GM19467 (cell line): ENCODE results near the gene MIDN.
A peak's percentile ranks its signal among the peaks of the same experiment; 100 is the strongest.

Experiments used
- ATAC-seq: cut with Tn5 transposase; IDR thresholded peaks from one replicate; pipeline ENCODE4 v1.9.1; 2021; ENCODE audit warnings: mild to moderate bottlenecking, moderate library complexity; ENCODE audit not compliant: unreplicated experiment

MIDN gene

DNA sequence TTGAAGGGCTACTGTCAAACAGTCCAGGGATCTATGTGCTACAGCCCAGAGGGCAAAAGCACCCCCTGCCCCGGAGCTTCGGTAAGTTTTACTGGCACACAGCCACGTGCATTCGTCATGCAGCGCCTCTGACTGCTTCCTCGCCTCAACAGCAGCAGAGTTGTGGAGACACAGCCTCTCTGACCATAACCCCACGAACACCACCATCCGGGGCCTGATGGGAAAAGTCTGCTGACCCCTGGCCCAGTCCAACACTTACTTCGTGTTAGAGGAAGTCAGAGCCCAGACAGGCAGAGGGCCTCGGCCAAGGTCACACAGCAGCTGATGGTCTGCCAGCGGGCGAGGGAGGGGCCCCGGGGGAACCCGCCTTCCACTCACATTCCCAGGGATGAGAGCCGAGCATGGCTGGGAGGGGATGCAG, 15.7 kb upstream of the MIDN start:
- ATAC-seq = no peak

DNA sequence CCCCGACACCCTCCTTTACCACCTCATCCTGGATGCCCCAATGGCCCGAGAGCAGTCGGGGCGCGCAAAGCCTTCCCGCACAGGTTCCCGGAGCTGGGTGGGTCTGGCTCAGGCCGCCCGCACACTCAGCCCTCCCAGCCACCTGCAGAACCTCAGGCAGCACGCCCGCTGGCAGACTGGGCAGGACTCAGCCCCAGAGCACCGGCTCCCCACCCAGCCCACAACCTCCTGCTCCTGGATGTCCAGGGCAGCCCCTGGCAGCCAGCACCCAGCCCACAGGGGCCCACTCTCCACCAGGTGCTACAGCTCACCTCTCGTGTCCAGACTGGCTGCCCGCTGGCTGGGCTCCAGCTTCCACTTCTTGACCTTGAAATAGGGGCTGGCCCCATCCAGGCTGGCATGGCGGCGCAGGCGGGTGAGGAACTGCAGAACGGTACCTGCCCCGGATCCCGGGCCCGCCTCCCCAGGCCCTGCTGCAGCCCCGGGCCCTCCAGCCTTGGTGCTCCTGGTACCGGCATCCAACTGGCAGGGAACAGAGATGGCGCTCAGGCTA, 15.2 kb upstream of the MIDN start:
- no peak for ATAC-seq

DNA sequence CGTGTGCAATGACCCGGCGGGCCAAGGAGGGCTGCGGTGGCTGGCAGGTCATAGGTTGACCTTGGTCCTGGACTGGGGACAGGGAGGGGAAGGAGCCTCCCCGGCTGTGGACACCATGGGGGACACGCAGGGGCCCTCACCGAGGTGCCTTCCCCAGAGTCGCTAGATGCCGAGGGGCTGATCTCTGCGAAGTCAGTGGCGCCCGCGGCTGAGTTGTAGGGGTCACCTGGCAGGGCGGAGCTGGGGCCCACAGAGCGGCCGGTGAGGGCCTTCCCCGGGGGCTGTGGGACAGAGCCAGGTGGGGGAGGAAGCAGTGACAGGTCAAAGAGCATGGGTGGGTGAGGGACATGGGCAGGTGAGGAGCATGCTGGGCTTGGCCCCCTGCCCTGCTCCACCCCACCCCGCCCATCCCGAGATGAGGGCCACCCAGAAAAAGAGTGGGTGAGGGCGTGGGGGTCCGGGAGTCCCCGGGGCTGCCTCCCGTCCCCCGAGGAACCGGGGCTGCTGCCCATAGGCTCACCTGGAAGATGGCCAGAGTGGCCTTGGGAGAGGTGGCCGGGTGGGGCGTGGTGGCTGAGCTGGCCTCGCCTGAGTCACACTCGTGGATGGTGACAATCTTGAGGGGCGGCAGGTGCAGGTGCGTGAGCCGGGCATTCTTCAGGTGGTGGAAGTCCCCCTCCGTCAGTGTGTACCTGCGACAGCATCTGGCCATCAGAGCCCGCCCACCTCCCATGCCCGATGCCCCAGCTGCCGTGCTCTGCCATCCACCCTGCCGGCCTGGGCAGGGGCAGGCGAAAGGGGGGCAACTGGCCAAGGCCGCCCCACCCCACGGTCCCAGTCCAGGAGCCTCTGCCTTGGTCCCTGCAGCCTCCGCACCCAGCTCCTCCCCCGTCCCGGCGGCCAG, 14.1 kb upstream of the MIDN start:
- ATAC-seq = no peak

DNA sequence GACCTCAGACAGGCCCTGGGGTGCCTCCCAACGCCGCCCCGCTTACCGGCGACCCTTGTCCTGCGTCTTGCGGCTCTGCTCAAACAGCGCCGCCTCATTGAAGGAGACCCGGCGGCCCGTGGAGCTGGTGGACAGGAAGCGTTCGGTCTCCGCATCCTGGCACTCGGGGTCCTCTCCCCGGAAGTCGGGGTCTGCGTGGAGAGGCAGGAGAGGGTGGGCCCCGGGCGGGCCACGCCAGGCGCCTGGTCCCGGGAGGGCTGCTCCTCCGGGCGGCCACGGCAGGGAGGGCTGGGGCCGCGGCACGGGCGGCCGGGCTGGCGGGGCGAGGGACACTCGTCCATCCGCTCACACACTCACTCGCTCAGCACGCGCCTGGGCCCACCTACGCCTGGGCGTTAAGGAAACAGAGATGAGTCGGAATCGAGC, 13.4 kb upstream of the MIDN start:
- no peak for ATAC-seq

DNA sequence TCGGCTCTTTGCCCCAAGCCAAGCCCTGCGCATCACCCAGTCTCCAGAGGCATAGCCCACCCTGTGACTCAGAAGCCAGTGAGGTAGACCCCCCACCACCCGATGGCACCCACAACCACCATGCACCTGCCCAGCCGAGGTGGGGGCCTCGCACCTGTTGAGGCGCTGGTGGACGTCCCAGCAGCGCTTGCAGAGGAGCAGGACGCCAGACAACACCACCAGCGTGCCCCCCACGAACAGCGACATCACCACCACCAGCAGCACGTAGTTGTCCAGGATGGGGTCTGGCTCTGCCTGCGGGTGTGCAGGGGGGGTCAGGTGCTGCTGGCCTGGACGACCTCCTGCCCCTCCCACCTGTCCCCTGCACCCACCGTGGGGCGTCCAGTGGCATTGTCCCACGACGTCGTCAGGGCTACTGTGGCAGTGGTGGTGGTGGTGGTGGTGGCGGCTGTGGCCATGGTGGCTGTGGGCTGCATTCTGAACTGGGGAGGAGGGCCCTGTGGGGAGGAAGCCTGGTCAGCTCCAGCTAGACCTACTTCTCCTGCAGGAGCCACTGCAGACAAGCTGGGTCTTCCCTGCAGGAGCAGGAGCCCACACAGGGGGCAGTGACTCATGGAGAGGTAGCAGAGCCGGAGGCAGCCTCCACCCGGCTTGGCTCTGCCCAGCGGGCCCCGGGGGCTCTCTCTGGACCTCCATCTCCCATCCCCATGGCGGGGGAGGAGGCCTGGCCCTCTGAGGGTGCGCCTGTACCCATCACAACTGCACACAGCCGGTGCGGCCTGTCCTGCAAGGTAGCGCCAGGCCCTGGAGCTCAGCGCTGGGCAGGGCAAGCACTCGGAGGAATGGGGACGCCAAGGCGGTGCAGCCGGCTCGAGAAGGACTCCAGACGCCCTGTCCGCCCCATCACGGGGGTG, 12.5 kb upstream of the MIDN start:
- no peak for ATAC-seq

DNA sequence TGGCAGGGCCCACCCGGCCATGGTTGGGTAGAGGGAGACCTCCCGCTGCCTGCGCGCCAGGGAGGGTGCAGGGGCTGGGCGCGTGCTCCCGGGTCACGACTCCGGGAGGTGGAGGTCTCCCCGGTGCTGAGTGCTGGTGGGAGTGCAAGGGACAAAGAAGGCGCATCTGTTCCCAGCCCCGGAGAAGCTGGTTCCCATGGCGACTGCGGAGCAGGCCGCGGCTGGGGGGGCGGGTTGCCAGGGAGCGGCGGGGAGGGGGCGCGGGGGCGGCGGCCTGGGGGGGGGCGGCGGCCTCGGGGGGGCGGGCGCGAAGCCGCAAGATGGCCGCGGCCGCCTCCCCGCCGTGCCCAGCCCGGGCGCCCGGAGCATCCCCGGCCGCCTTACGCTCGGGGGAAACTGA, 11.8 kb upstream of the MIDN start:
- ATAC-seq = no peak

DNA sequence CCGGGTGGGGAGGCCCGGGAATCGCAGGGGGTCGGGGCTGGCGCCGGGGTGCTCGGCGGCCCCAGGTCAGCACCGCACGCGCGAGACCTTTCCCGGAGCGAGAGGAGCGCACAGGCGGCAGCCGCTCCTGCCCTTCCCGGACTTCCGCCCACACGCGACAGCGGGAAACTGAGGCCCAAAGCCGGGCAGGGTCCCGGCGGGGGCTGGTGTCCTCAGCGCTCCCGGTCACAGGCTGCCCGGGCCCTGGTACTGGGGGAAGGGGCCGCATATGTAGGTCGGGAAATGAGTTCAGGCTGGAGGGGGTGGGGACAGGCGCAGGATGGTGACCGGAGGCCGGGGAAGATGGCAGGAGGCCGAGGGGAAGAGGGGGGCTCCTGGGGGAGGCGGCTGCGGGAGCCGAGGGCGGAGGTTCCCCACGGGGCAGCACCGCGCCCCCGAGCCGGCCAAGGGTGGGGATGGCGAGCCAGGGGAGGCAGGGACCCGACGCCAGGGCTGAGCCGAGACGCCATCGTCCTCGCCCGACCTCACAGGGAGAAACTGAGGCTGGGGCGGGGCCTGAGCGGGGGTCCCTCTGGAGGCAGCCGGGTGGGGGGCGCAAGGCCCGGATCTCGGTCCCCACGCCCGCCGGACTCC, 11.2 kb upstream of the MIDN start:
- ATAC-seq = no peak

DNA sequence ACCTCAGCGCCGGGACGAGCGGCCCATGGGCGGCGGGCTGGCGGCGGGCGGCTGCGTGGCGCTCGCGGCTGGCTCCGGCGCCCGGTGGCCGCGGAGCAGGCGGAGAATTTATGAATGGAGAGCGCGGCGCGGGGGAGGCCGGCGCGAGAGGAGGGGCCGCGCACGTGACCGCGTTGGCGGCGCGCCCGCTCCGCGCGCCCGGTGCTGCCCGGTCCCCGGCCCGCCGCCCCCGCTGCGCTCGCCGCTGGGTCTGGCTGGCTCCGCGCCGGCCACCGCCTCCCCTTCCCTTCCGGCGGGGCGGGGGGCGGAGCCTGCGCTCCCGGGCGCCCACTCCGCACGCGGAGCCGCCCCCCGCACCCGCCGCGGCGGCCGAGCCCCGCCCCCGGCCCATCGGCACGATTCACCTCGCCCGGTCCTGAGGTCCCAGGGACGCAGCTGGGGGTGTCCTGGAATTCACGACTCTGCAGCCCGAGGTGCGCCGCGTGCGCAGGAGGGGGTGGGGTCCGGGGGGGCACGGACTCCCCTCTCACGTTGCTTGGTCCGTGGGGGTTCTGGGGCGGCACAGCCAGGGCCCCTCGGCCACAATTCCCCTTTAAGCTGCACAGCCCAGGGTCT, 10.5 kb upstream of the MIDN start, which contains the start of gene CBARP:
CBARP (minus strand) TSS at position 252 of the 615 bp plus-strand sequence. CDS start 1,905 bp downstream, outside the sequence.
- no peak for ATAC-seq

DNA sequence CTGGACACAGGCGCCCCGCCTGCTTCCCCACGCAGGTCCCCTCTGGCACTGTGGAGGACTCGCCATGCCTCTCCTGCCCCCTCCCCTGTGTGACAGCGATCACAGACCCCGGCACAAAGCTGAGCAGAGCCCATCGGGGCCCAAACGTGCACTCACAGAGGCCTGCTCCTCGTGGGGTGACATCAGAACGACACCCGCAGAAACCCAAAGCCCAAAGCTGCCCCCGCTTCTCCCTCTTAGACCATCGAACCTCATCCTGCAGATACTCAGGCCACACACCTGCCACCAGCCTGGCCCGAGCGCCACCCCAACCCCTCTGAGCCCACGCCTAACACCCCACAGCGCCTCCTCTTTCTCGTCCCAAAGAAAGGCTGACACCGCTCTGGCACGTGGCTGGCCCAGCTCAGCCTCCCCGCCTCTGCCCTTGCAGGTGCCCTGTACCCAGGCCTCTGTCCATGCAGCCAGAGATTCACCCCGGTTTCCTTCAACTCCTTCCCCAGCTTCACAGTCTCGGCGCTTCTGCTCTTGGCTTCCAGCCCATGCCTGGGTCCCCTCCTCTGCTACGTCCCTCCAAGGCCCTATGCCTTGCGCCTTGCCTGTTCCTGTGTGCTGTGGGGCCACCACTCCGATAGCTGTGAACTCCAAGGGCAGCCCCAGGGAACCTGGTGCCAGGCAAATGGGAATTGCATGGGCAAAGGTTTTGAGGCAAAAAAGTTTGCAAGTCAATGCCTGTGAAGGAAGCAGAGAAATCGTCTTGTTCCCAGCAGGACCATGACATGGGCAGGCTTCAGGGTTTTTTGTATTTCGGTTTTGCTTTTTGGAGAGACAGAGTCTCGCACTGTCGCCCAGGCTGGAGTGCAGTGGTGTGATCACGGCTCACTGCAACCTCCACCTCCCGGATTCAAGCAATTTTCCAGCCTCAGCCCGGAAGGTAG, 9.7 kb upstream of the MIDN start:
- no peak for ATAC-seq

DNA sequence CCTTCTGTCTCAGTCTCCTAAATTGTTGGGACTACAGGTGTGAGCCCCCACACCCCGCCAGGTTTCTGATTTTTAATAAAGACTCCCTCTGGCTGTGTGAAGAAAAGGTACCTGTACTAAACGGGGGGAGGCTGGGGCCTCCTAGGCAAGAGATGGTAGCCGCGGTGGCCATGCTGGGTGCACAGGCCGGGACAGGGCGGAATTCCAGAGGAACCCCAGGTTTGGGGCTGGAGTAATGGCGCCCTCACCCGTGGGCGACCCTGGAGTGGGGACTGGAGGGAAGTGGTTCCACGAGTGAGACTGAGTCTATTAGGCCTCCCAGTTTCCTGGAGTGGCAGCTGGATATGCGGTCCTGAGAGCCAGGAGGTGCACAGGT, 9.0 kb upstream of the MIDN start:
- no peak for ATAC-seq

DNA sequence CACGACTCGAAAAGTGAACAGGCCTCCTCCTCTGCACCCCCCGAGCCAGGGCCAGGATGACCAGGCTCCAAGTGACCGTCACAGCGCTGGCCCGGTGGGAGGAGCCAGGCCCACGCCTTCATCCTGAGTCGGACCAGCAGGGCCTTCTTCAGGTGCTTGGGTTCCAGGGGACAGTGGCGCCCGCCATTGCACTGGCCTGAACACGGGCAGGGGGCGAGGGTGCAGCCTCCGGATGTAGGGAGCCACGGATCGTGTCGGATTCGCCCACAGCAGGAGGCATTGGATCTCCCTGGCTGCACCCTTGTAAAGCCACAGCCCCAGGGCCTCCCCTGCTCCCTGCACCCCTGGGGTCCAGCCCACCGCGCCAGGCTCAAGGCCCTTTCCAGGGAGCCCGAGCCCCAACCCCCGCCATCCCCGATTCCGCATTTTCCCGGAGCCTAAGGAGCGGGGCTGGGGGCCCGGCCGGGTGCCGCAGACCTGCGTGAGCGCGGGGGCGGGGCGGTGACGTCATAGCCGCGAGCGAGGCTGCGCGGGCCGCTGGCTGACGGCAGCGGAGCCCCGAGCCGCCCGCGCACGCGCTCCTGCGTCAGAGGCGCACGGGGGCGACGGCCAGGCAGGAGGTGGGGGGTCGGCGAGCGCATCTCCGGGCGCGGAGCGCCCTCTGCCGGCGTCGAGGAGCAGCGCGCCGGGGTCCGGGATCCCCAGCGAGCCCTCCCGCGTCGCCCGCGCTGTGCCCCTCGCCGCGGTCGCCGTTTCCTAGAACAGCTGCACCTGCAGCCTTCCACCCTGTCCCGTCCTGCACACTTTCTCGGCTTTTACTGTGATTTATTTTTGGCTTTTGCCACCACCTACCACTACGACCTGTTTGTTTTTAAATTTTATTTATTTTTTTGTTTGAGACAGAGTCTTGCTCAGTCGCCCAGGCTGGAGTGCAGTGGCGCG, 8.3 kb upstream of the MIDN start:
- peak; percentile 26 for ATAC-seq

DNA sequence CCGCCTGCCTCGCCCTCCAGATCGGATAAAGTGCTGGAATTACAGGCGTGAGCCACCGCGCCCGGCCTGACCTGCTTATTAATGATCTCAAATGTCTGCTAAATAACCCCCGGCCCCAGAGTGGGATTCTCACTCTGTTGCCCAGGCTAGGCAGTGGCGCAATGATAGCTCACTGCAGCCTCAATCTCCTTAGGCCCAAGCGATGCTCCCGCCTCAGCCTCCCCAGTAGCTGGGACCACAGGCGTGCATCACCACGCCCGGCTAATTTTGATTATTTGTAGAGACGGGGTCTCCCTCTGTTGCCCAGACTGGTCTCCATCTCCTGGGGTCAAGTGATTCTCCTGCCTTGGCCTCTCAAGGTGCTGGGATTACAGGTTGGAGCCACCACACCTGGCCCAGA, 7.5 kb upstream of the MIDN start:
- no peak for ATAC-seq

DNA sequence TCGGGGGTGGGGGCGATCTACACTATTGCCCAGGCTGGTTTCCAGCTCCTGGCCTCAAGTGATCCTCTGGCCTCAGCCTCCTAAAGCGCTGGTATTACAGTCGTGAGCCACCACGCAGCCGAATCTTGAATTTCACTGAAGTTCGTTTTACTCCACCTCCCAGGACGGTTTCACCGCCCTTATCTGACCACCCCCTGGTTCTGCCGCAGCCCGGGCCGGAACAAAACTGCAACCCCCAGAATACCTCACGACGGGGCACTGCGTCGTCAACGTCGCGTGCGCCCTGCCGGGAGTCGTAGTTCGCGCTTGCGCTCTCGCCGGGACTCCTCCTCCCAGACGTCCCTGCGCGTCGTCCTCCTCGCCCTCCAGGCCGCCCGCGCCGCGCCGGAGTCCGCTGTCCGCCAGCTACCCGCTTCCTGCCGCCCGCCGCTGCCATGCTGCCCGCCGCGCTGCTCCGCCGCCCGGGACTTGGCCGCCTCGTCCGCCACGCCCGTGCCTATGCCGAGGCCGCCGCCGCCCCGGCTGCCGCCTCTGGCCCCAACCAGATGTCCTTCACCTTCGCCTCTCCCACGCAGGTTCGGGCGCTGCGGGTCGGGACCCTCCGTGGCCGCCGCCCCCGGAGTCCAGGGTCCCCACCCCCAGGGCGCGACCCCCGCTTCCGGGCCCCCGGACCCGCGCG, 6.8 kb upstream of the MIDN start, which contains the start of gene ATP5F1D:
ATP5F1D (plus strand) TSS at position 335 of the 679 bp plus-strand sequence; CDS start at position 435, 100 bp downstream.
- peak; percentile 56 for ATAC-seq

DNA sequence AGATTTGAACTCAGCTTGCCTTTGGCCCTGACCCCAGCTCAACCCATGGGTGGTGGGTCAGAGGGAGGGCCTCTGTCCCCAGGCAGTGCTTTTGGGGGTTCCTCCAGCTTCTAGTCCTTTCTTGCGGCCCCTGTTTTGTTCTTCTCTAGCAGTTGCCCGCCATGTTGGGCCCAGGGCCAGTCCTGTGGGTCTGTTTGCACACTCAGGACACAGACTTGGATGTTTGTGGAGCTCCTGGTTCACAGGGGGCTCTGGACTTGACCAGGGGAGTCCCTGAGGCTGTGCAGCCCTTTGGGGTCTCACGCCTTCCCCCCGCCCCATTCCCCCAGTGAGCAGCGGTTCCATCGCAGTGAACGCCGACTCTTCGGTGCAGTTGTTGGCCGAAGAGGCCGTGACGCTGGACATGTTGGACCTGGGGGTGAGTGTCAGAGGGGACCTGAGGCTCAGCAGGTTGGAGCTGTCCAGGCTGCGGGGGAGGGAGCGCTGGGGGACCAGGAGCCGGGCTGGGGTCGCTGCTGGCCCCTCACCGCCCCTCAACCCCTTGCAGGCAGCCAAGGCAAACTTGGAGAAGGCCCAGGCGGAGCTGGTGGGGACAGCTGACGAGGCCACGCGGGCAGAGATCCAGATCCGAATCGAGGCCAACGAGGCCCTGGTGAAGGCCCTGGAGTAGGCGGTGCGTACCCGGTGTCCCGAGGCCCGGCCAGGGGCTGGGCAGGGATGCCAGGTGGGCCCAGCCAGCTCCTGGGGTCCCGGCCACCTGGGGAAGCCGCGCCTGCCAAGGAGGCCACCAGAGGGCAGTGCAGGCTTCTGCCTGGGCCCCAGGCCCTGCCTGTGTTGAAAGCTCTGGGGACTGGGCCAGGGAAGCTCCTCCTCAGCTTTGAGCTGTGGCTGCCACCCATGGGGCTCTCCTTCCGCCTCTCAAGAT, 4.4 kb upstream of the MIDN start:
- ATAC-seq = no peak

DNA sequence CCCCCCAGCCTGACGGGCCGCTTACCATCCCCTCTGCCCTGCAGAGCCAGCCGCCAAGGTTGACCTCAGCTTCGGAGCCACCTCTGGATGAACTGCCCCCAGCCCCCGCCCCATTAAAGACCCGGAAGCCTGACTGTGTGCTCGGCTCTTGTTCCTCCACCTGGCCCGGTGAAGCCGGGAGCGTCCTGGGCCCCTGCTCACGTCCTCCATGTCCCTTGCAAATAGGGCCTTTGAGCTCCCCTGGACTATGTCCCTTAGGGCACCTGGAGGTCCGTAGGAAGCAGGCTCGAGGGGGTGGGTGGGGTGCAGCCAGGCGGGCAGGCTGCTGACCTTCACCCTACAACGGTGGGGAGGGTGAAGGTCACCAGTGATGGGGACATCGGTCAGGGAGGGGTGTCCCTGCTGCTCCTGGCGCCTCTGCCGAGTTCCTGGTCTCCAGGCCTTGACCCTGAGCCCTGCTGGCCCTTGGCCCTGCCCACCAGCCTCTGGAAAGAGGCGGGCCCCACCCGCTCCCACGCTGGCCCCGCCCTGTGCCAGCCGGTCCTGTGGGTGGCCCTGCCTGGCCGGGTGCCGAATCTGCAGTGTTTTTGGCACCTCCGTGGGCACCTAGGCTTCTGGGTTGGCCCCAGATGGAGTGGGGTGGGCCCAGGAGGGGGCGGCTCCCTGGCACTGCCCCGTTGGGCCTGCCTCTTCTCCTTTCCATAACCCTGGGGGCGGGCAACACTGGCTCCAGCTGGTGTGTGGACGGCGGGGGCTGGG, 3.5 kb upstream of the MIDN start:
- ATAC-seq = no peak
